ENCODE data around the gene RPTOR.

The RPTOR gene

GRCh38 chr17:80751946-80752581 is 207.4 kb downstream of the RPTOR start:
- TF ChIP-seq POU2F2 (IDR thresholded peaks at IDR 0.05; ENCODE audit: low read depth, low read length) = no peak
- no peak for TF ChIP-seq TAF1 (IDR thresholded peaks at IDR 0.05; ENCODE audit: low read depth, low read length)
- no peak for TF ChIP-seq PAX5 (IDR thresholded peaks at IDR 0.05; ENCODE audit: insufficient read depth, low read length, severe bottlenecking)
- TF ChIP-seq POLR2A (IDR thresholded peaks at IDR 0.05; ENCODE audit: low read depth, low read length) = no peak
- no peak for TF ChIP-seq POLR2AphosphoS5 (IDR thresholded peaks at IDR 0.05; ENCODE audit: low read depth, low read length)
- TF ChIP-seq SPI1 (IDR thresholded peaks at IDR 0.05; ENCODE audit: low read depth, low read length) = no peak
- DNase-seq (ENCODE audit: insufficient read length, low spot score) (no peak), FAIRE-seq (no peak)

GRCh38 chr17:80753685-80754345 is 209.2 kb downstream of the RPTOR start:
- TF ChIP-seq SPI1 (IDR thresholded peaks at IDR 0.05; ENCODE audit: low read depth, low read length) = no peak
- TF ChIP-seq TAF1 (IDR thresholded peaks at IDR 0.05; ENCODE audit: low read depth, low read length) = no peak
- no peak for TF ChIP-seq POU2F2 (IDR thresholded peaks at IDR 0.05; ENCODE audit: low read depth, low read length)
- TF ChIP-seq POLR2A (IDR thresholded peaks at IDR 0.05; ENCODE audit: low read depth, low read length) = no peak
- TF ChIP-seq PAX5 (IDR thresholded peaks at IDR 0.05; ENCODE audit: insufficient read depth, low read length, severe bottlenecking) = no peak
- TF ChIP-seq POLR2AphosphoS5 (IDR thresholded peaks at IDR 0.05; ENCODE audit: low read depth, low read length) = no peak
- FAIRE-seq (no peak), DNase-seq (ENCODE audit: insufficient read length, low spot score) (no peak)

GRCh38 chr17:80754846-80755245 is 210.2 kb downstream of the RPTOR start:
- TF ChIP-seq POU2F2 (IDR thresholded peaks at IDR 0.05; ENCODE audit: low read depth, low read length) = no peak
- TF ChIP-seq POLR2A (IDR thresholded peaks at IDR 0.05; ENCODE audit: low read depth, low read length) = no peak
- TF ChIP-seq POLR2AphosphoS5 (IDR thresholded peaks at IDR 0.05; ENCODE audit: low read depth, low read length) = no peak
- no peak for TF ChIP-seq SPI1 (IDR thresholded peaks at IDR 0.05; ENCODE audit: low read depth, low read length)
- TF ChIP-seq TAF1 (IDR thresholded peaks at IDR 0.05; ENCODE audit: low read depth, low read length) = no peak
- no peak for TF ChIP-seq PAX5 (IDR thresholded peaks at IDR 0.05; ENCODE audit: insufficient read depth, low read length, severe bottlenecking)
- DNase-seq (ENCODE audit: insufficient read length, low spot score) (no peak), FAIRE-seq (no peak)

- DNase-seq (ENCODE audit: insufficient read length, low spot score) (no peak), FAIRE-seq (peak; percentile 13)
- no peak for TF ChIP-seq TAF1 (IDR thresholded peaks at IDR 0.05; ENCODE audit: low read depth, low read length)
Measured at GRCh38 chr17:80755650-80756405, 211.2 kb downstream of the RPTOR start.

- FAIRE-seq = no peak
- TF ChIP-seq POLR2A (IDR thresholded peaks at IDR 0.05; ENCODE audit: low read depth, low read length) (no peak), SPI1 (IDR thresholded peaks at IDR 0.05; ENCODE audit: low read depth, low read length) (no peak), POLR2AphosphoS5 (IDR thresholded peaks at IDR 0.05; ENCODE audit: low read depth, low read length) (no peak), PAX5 (IDR thresholded peaks at IDR 0.05; ENCODE audit: insufficient read depth, low read length, severe bottlenecking) (no peak), POU2F2 (IDR thresholded peaks at IDR 0.05; ENCODE audit: low read depth, low read length) (no peak), TAF1 (IDR thresholded peaks at IDR 0.05; ENCODE audit: low read depth, low read length) (no peak)
- DNase-seq (ENCODE audit: insufficient read length, low spot score) = no peak
Measured at GRCh38 chr17:80758481-80759376, 214.1 kb downstream of the RPTOR start.

- FAIRE-seq (no peak), DNase-seq (ENCODE audit: insufficient read length, low spot score) (no peak)
- TF ChIP-seq POLR2AphosphoS5 (IDR thresholded peaks at IDR 0.05; ENCODE audit: low read depth, low read length) (no peak), POU2F2 (IDR thresholded peaks at IDR 0.05; ENCODE audit: low read depth, low read length) (no peak), PAX5 (IDR thresholded peaks at IDR 0.05; ENCODE audit: insufficient read depth, low read length, severe bottlenecking) (no peak), TAF1 (IDR thresholded peaks at IDR 0.05; ENCODE audit: low read depth, low read length) (no peak), POLR2A (IDR thresholded peaks at IDR 0.05; ENCODE audit: low read depth, low read length) (no peak), SPI1 (IDR thresholded peaks at IDR 0.05; ENCODE audit: low read depth, low read length) (no peak)
Measured at GRCh38 chr17:80759377-80759673, 214.7 kb downstream of the RPTOR start.

GRCh38 chr17:80760511-80760911 is 215.9 kb downstream of the RPTOR start:
- TF ChIP-seq PAX5 (IDR thresholded peaks at IDR 0.05; ENCODE audit: insufficient read depth, low read length, severe bottlenecking) (no peak), SPI1 (IDR thresholded peaks at IDR 0.05; ENCODE audit: low read depth, low read length) (peak; percentile 68), TAF1 (IDR thresholded peaks at IDR 0.05; ENCODE audit: low read depth, low read length) (no peak), POLR2AphosphoS5 (IDR thresholded peaks at IDR 0.05; ENCODE audit: low read depth, low read length) (no peak), POU2F2 (IDR thresholded peaks at IDR 0.05; ENCODE audit: low read depth, low read length) (no peak)
- DNase-seq (ENCODE audit: insufficient read length, low spot score) = no peak
- peak; percentile 47 for FAIRE-seq

GRCh38 chr17:80761110-80761871 is 216.7 kb downstream of the RPTOR start:
- TF ChIP-seq POU2F2 (IDR thresholded peaks at IDR 0.05; ENCODE audit: low read depth, low read length) = no peak
- TF ChIP-seq PAX5 (IDR thresholded peaks at IDR 0.05; ENCODE audit: insufficient read depth, low read length, severe bottlenecking) = no peak
- no peak for TF ChIP-seq TAF1 (IDR thresholded peaks at IDR 0.05; ENCODE audit: low read depth, low read length)
- TF ChIP-seq POLR2AphosphoS5 (IDR thresholded peaks at IDR 0.05; ENCODE audit: low read depth, low read length) = no peak
- TF ChIP-seq POLR2A (IDR thresholded peaks at IDR 0.05; ENCODE audit: low read depth, low read length) = no peak
- TF ChIP-seq SPI1 (IDR thresholded peaks at IDR 0.05; ENCODE audit: low read depth, low read length) = no peak
- no peak for DNase-seq (ENCODE audit: insufficient read length, low spot score)
- FAIRE-seq = peak; percentile 89

Data from GM12891 (cell line).